NCI-H2107 treated with DMSO at 0.1 percent for 48 hours (cell line): ENCODE results near the gene FBLN1.
A peak's percentile ranks its signal among the peaks of the same experiment; 100 is the strongest.

Experiments
- DNase-seq: peaks from one replicate; lab custom pipeline; 2025; ENCODE audit not compliant: unreplicated experiment; lab: John Stamatoyannopoulos, UW

The FBLN1 gene

DNA sequence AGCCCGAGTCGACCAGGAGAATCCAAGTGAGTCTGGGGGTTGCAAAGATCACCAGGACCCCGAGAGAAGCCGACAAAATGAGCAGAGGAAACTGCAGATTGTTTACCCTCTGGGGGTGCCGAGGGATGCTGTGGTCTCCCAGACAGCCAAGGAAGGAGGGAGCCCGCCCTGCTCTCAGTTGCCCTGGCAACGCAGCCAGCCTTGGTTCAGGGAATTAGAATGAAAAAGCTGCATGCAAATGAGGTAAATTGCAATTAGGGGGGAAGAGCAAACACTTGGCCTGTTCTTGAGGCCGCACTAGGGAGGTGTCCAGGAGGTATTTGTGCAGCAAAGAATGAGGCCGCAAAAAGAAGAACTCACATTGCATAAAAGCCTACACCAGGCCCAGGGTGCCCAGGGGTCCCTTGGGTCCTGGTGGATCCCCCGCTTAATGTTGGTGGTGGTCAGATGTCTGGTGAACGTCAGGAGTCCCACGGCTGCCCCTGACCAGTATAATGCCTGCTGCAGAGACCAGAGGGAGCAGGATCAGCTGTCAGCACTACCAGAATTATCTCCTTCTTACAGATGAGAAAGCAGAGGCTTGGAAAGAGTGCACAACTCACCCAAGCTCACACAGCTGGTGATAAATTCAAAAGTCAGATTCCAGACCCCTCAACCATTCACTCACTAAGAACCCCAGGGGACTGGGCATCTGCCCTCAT is 128.6 kb downstream of the FBLN1 start:
- no peak for DNase-seq

DNA sequence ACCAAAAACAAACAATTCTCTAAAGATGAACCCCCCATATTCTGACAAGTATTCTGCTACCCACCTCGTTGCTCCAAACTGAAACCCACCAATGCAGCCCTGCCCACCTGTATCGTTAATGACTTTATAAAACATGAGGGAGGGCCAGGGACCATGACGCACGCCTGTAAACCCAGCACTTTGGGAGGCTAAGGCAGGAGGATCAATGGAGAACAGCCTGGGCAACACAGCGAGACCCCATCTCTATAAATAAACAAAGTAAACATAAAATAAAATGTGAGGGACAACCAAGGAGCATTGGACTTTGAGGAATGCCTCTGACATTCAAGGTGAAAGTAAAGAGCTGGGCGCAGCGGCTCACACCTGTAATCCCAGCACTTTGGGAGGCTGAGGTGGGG is 129.2 kb downstream of the FBLN1 start:
- DNase-seq = no peak

DNA sequence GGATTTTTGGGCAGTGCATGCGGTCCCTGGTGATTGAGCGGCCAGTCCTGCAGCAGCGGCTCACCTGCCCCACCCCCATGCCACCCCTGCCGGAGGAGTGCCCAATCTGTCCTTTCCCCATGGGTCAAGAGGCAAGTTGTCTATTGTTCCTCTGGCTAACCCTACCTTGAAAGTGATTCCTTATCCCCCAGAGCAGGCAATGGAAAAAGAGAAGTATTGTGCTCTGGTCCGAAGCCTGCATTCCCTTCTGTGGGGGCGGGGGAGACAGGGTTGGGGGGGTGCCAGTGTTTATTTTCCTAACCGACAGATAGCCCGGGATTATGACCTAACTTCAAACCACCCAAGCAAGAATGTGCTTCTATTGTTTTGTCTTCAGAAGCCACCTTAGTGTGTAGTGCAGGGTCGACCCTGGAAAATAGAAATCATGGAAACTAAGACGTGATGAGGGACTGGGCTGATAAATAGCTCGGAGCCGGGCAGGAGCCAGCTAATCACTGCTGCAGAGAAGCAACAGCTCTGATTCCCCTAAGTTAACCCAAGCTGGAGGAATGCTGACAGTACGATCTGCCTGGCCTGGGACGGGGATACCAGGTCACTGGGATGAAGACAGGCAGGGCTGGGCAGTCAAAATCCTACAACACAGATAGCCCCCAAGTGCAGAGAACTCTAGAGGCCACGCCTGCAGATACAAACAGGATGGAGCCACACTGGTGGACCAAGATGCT is 130.3 kb downstream of the FBLN1 start:
- DNase-seq = no peak

DNA sequence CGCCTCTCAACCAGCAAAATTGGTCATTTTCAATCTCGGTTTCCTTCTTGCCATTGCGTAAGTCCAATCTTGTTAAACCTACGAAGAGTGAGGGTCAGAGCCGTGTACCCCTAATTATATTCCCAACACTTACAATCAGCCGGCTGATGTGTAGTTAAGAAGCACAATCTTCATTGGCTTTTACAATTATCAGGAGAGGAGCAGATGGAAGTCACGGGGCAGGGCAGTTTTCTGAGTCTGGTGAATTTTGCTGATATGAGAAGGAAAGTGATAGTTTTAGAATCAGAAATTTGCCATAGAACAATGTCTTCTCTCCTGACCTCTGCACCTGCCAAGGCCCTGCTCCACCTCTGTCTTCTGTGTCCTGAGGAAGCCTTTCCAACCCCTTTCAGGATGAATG is 134.0 kb downstream of the FBLN1 start:
- DNase-seq = no peak

DNA sequence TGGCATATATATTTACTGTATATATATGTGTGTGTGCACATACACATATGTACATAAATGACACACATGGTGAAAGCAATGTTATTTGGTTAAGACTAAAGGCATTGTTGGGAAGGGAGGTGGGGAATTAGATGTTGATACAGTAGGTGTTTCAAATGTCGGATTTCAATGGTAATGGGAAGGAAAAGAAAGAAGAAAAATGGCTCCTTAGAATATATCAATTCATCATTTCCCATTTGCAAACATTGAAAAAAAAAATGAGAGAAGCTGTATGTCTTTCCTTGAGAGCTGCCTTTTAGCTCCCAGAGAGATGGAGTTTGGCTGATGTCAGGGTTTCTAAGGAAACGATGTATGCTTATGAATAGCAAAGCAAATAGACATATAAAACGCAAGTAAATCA is 135.5 kb downstream of the FBLN1 start:
- DNase-seq = no peak

DNA sequence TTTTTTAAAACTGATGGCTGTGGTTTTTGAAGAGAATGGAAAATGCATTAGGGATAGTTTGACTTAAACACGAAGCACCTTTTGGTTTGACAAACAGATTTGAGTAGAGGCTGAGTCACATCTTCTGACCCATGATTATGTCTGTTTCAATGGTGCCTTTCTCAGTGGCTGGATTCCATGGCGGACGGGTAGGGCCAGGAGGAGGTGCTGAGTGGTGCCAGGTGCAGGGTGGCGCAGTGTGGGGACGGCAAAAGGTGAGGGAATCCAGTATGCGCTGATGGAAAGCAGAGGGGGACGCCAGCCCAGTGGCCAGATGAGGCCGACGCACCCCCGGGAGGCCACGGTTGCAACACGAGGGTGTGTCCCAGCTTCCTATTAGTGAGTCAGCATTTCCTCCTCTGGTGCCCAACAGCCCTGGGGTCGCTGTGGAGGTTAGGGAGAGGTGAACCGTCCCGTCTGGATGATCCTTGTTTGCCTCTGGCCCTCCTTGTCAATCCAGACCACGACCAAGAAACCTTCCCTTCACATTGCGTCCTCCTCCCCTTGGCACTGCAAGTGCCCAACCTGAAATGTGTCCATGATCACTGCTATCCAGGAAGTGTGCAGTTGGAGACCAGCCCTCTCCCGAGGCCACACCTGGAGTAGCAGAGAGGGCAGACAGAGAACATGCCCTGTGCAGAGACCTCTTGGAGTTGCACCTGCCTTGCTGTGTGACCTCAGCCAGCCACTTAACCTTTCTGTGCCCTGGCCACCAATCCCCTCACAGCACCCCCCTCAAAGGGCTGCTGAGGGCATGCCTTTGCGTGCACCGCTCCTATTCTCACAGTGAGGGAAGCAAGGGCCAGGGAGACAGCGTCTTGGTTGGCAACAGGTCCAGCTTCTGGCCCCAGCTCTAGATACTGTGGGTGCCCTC is 136.4 kb downstream of the FBLN1 start:
- peak; percentile 75 for DNase-seq

DNA sequence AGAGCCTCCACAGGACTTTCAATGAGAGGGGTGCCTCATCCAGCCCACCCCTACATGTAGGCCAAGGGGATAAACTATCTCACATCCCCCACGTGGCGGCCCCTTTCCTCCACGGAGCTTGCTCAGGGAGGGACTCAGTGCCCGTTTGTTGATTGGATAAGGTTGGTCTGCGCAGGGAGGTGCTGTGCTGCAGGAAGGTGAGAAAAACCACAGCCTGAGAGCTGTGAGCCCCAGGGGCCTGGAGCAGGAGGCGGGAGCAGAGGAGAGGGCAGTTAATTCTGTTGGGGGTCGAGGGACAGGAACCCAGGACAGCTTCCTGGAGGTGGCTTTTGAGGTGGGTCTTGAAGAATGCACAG is 137.0 kb downstream of the FBLN1 start:
- no peak for DNase-seq

DNA sequence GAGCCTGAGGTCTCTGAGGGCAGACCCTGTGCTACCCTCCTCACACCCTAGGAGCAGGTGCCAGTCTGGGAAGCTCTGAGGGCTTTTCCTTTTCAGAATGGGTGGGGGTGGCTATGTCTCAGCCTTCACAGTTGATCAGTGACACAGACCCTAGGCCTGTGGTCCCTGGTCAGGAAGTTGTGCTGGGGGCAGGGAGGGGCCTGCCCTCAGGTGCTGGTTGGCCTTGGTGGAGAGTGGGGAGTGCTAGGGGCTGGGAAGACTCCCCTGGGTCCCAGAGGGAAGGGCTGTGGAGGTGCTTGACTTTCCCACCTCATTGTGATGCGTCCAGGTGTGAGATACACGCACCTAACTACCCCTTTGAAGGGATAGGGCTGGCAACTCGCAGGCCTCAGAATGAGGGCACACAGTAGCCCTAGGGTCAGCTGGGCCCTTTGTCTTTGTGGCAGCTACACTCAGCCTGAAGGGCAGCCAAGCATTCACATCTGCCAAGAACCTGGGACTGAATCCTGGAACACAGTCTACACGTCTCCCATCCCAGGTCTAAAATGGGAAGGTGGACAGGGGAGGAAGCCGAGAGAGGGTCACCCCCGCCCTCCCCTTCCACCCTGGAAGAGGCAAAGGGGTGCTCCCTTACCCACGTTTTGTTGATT is 137.7 kb downstream of the FBLN1 start:
- no peak for DNase-seq

DNA sequence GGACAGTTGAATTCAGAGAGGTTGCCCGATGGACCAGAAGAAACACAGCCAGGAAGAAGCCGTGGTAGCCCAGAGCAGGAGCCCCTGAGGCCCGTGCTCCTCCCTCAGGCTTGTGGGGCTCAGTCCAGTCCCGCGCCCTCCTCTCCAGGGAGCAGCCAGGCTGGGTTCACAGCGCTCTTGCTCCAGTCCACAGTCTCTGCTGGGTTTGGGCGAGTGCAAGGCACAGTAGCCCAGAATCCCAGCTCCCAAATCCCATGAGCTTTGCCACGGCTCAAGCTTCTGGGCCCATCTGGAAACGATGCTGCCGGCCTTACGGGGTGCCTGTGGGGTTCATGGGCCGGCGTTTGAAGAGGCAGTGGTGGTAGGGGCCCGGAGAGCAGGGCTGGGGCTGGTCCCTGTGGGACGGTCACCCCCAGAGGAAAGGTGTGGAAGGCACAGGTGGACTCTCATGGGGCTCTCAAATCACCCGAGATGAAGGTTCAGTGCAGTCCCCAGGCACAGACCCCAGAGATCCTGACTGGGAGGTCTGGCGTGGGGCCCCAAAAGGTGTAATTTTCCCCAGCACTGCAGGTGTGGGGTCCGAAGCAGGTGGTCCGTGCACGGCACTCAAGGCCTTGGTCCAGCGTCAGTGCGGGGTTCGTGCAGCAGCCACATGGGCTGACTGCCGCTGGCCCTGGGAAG is 138.4 kb downstream of the FBLN1 start:
- DNase-seq = no peak

DNA sequence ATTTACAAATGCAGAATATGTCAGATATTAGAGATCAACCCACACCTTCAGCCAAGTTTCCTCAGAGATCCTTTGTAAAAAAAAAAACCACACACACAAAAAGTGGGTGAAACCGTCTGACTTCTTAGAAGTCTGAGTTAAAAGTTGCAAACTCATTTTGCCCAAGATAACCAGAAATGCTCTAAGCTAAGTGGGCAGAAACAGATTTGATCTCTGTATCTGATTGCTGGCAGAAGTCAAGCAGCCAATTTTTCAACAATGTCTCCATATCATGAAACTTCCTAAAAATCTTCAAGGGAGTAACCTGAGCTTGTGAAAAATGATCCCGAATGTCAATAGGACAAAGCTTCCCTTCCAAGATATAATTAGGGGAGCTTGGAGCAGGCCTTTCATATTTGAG is 140.3 kb downstream of the FBLN1 start:
- no peak for DNase-seq

DNA sequence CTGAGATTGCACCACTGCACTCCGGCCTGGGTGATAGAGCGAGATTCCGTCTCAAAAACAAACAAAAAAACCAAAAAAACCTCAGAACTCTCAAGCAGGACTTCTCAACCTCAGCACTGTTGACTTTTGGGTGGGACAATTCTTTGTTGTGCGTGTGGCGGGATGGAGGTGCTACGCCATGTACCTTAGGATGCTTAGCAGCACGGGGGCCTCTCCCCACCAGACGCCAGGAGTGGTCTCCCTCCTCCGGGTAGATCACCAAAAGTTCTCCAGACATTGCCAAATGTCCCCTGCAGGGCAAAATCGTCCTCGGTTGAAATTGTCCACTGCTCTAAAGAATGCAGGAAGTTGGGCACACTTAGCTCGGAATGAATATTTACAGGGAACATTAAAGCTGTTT is 142.0 kb downstream of the FBLN1 start:
- DNase-seq = no peak

DNA sequence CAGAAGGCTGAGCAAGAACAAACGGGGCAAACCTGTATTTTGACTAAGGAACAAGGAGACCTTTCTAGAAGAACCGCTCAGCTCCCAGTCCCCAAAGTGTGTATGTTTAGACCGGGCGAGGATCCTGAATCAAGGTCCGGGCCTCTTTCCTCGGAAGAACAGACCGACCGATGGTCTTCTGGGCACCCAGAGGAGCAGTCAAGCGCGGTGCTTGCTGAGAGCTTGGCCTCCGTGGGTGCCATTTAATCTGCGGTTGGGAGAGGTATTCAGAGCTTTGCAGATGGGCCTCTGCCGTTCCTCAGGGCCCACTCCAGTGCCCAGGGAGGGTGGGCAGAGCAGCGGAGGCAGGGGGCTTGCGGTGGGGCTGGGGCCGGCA is 142.5 kb downstream of the FBLN1 start:
- DNase-seq = no peak

DNA sequence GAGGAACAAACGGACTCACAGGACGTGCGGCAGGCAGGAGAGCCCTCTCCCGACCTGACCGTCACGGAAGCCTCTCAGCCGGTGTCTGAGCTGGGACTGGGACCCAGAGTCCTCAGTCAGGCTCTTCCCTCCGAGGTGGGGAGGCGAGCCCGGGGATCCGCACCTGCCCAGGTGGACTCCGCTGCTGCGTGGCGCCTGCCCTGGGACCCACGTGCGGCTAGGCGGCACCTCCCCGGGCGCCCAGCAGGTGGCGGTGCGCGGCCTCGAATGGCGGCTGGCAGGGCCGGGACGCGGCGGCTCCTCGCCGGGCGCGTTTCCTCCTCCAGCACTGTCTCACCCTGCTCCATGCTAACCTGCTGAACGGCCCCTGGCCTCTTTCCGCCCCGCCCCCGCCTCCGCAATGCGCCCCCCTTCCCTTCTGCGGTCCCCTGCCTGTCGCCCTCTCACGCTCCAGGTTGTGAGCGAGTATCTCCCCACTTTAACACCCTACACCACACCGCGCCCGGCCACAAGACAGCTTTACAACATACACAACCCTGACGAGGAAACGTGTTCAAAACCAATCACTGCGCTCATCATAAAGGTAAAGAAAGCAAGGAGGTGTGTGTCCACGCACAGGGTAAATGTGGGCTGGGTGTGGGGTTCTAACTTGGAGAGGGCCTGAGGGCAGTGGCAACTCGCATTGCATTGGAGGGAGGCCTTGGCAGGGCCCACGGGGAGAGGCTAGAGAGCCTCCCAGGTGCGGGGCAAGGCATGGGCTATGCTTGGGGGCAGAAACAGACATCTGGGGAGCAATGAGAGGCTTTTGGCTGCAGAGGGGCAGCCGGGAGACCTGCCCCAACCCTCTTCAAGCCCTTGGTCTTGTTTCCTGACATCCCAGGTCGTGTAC is 143.1 kb downstream of the FBLN1 start:
- DNase-seq = no peak

DNA sequence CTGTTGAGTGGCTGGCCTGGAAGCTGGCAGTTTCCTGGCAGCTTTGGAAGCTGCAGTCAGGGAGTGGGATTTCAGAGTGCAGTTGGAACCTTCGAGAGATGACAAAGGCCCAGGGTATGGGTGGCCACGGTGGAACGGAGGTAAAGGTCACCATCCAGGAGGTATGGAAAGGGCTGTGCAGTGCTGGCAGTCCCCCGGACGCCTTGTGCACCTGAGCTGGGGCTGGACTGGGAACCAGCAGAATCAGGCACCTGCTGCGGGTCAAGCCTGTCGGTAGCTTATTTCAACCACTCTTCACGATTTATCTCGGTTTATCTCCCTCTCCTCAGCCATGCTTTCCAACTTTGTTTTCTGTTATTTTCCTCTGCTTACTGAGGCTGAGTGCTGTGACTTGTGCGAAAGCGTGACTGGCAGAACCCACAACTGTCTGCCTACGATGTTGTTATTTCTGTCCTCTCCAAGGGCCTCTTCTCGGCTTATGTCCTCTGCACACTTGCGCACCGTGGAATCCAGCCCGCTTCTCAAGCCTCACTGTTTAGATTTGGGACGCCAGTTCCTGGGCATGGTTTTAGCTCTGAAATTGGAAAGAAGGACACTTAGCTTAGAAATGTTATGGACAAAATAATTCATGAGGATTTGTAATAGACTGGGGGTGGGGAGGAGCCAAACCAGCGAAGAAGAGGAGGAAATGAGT is 145.0 kb downstream of the FBLN1 start:
- DNase-seq = no peak

DNA sequence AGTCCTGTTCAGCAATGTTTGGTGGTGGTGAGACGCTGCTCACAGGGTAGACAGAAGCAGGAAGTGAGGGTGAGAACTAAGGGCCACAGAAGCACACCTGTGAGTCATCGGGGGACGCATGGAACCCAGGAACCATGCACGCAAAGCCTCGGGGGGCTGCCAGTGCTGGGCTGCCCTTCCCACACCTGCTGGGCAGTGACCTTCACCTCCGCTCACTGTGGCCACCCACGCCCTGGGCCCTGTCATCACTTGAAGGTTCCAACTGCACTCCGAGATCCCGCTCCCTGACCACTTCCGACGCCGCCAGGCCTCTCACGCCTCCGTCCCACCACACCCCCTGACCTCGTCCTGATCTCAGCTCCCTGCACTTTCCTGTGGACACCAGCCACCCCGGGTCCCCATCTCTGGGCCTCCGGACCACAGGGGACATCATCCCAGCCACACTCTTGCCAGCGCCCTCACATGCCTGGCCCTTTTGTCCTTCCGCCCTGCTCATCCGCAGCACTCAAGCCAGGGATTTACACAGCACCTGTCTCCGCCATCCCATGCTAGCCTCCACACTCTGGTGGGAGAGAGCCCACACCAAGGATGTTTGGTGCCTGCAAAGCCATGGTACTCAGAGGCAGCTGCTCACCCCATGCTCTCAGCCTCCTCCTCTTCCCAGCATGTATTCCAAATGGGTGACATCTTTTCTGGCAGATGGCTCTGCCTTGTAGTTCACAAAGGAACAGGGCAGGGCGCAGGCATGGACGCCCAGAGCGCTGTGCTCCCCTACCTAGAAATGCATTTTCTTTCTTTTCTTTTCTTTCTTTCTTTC is 145.8 kb downstream of the FBLN1 start:
- no peak for DNase-seq

DNA sequence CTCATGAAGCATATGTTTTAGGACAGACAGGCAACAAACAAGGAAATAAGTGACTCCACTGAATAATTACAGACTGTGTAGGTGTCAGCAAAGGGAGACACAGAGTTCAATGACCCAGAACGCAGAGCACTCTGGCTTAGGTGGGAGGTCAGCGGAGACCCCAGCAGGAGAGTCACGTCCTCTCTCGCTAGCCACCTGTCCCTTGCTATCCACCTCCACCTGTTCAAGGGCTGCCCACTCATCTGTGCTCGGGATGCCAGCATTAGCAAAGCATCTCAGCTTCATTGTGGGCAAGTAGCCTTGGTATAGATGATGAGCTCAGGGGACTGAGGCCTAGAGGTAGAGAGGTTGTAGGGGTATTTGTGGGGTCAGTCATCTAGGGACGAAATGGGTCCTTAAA is 147.1 kb downstream of the FBLN1 start:
- DNase-seq = no peak

DNA sequence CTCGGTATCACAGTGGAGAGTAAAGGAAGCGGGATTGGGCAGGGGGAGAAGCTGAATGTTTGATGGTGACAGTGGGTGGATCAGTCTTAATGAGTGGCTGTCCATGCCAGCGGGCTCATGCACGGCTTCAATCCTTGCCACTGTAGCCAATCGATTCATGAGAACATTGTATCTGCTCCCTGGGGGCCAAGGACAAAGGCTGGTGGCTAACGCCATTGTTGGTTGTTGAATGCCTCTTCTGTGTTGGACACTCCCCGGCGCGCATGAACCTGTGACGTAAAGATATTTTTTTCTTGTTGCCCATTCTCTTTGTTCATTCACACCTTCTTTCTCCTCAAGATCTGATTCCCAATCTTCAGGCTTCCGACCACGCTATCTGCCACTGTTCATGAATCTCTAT is 148.0 kb downstream of the FBLN1 start:
- no peak for DNase-seq
